Loucy (cell line): ENCODE measurements around the gene CD34.

Experiments used
- EZH2phosphoT487 ChIP-seq: fragments of 200-600 bp; IDR thresholded peaks from 2 replicates; pipeline ENCODE4 v1.6.1; 2018; ENCODE audit warnings: antibody characterized with exemption, mild to moderate bottlenecking, moderate library complexity, borderline replicate concordance
- TF ChIP-seq, protein P1 (sequence below): fragments of 200-600 bp; sonication (generic); conservative IDR thresholded peaks from 2 replicates; pipeline ENCODE4 v1.5.1; 2014; ENCODE audit warnings: mild to moderate bottlenecking, antibody characterized with exemption, low read length

DNA sequence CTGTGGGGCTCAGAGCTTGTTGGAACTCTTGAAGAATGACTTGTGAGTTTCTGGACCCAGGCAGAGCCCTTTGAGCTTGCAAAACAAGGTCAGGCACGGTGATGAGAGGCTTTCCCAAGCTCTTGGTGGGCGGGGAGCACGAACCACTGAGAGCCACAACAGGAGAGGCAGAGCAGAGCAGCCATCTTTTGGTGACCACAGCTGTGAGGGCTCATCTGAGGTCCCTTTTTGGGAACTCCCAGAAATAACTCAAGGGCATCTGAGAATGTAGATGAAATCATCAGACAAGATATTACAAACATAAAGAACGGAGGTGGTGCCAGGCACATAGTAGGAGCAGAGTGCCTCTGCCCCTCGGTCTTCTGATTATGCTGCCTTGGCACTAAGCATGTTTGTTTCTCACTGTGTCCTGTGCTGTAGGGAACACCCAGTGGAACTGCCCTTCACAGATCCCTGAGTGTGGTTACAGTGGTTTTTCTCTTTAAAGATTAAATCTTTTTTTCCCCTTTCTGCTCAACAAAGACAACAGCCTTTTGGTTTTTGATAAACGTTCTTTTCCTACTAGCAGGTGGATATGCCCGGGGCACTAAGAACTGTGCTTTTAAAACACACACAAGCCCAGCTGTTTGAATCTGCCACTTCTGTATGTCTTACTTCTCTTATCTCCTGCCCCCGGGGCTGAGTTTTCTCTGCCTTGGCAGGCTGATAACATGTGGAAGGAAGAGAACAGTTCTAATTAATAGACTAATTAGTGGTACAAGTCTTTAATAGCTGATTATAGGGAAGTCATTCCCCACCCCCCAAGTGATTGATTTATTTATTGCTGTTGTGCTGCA lies 37.7 kb downstream of the CD34 start:
- TF ChIP-seq, protein P1, sequence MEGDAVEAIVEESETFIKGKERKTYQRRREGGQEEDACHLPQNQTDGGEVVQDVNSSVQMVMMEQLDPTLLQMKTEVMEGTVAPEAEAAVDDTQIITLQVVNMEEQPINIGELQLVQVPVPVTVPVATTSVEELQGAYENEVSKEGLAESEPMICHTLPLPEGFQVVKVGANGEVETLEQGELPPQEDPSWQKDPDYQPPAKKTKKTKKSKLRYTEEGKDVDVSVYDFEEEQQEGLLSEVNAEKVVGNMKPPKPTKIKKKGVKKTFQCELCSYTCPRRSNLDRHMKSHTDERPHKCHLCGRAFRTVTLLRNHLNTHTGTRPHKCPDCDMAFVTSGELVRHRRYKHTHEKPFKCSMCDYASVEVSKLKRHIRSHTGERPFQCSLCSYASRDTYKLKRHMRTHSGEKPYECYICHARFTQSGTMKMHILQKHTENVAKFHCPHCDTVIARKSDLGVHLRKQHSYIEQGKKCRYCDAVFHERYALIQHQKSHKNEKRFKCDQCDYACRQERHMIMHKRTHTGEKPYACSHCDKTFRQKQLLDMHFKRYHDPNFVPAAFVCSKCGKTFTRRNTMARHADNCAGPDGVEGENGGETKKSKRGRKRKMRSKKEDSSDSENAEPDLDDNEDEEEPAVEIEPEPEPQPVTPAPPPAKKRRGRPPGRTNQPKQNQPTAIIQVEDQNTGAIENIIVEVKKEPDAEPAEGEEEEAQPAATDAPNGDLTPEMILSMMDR, result no peak
- no peak for TF ChIP-seq EZH2phosphoT487
